ENCODE data around the gene FAM83G.

Gene FAM83G

GRCh38 chr17:18987862-18988545, 16.6 kb downstream of the FAM83G start:
- DNase-seq = no peak

DNA sequence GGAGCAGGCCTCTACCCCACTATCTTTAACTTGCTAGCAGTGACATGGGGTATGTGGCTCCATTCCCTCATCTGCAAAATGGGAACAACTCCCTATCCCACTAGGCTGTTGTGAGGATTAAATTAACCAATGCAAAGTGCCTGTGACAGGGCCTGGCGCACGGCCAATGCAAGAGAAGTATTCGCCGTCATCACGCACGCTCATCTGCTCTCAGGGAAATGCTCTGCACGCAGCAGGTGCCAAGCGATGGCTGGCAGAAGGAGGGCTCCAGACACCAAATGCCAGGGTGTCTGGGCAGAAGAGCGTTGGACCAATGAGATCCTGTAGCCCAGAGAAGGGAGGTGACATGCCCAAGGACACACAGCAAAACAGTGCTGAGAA, 17.3 kb downstream of the FAM83G start:
- DNase-seq = no peak

GRCh38 chr17:18986541-18987229, 17.9 kb downstream of the FAM83G start:
- no peak for DNase-seq

DNA sequence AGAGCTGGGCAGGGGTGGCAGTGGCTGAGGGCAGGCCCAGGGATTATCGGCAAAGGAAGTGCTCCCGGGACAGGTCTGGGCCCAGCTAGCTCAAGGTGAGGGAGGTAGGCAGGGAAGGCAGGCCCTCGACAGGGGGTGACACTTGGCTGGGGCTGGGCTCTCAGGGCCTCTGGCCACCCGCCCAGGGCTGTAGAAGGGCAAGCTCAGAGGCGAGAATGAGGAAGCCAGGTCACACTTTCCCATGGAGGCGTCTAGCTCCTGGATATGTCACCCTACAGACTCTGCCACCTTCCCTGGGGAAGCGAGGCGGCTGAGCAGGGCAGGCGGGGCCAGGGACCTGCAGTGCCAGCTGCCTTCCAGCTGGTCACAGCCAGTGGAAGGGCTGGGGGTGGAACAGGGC, 19.1 kb downstream of the FAM83G start:
- no peak for DNase-seq

GRCh38 chr17:18984273-18985114, 20.1 kb downstream of the FAM83G start:
- DNase-seq = no peak

- DNase-seq = no peak
These were observed 22.7 kb downstream of the FAM83G start for GRCh38 chr17:18981642-18982424.

DNA sequence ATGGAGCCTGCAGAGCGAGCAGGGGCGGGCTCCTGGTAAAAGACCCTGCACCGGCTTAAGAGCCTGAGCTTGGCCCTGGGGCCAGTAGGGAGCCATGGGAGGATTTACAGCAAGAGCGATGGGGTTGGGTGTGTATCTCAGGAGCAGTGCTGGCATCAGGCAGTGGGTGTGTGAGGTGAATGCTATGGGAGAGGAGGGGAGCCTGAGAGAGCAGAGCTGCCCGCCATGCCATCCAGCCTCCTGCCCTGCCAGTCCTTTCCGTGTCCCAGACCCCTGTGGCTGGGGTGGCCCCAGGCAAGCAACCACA, 23.3 kb downstream of the FAM83G start:
- DNase-seq = no peak

- DNase-seq = no peak
These were observed 23.8 kb downstream of the FAM83G start for GRCh38 chr17:18980682-18981334.

DNA sequence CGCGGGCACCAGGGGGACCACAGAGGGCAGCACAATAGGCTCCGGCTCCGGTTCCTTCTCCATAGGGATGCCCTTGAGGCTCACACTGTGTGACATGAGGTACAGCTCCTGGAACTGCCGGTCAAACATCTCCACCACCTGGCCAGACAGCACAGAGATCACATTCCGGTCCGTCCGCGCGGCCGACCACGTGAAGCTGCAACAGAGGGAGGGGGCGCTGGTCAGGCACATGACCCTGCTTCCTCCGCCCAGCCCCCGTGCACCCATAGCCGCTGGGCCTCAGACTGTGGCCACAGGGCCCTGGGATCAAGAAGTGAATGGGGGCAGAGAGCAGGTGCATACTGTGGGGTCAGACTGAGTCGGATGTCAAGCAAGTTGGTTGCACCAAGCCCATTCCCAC, 25.9 kb downstream of the FAM83G start:
- no peak for DNase-seq

DNA sequence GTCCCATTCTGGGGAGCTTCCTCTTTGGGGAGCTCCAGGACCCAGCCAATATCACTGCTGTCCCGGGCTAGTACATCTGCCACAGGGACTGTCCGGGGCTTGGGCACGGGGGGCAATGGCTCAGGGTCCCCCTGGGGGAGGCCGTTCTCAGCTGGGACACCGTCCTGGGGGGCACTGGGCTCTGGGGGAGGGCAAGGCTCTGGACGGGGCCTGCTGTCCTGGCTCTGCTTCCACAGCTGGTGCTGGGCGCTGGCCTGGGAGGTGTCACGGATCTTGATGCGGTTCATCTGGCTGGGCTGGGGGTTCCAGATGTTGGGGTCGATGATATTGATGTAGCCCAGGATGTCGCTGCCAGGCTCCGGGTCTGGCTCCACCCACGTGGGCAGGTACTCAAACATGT, 26.5 kb downstream of the FAM83G start:
- no peak for DNase-seq

GRCh38 chr17:18977646-18978045, 26.9 kb downstream of the FAM83G start:
- no peak for DNase-seq

- DNase-seq = no peak
These were observed 27.5 kb downstream of the FAM83G start for GRCh38 chr17:18977021-18977420.

DNA sequence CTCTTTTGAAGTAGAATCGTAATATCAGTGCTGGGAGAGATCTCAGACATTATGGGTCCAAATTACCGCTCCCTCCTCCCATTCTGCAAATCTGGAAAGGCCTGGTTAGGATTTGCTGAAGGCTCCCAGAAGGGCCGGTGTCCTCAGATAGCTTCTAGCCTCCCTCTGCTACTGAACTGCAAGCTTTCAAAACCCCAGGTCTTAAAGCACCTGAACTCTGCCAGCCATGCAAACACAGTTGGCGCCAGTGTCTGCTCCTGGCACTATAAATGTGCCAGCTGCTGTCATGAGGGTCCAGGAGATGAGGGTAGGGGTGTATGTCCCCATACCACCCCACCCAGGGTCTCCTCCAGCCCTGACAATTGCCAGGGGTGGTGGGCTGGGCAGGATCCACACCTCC, 28.4 kb downstream of the FAM83G start:
- no peak for DNase-seq

DNA sequence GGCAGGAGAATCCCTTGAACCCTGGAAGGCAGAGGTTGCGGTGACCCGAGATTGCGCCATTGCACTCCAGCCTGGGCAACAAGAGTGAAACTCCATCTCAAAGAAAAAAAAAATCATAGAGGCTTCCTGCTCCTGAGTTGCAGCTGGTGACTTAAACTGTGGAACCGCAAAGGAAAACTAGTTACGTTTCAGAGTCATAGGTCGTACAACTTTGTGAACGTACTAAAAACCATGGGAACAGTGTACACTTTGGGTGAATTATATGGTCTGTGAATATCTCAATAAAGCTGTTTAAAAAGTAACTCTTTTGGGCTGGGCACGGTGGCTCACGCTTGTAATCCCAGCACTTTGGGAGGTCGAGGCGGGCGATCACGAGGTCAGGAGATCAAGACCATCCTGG, 29.0 kb downstream of the FAM83G start:
- DNase-seq = no peak

- DNase-seq = no peak
These were observed 30.0 kb downstream of the FAM83G start for GRCh38 chr17:18974407-18975149.

GRCh38 chr17:18971801-18972200, 32.8 kb downstream of the FAM83G start:
- no peak for DNase-seq

GRCh38 chr17:18970582-18971480, 33.7 kb downstream of the FAM83G start:
- no peak for DNase-seq

DNA sequence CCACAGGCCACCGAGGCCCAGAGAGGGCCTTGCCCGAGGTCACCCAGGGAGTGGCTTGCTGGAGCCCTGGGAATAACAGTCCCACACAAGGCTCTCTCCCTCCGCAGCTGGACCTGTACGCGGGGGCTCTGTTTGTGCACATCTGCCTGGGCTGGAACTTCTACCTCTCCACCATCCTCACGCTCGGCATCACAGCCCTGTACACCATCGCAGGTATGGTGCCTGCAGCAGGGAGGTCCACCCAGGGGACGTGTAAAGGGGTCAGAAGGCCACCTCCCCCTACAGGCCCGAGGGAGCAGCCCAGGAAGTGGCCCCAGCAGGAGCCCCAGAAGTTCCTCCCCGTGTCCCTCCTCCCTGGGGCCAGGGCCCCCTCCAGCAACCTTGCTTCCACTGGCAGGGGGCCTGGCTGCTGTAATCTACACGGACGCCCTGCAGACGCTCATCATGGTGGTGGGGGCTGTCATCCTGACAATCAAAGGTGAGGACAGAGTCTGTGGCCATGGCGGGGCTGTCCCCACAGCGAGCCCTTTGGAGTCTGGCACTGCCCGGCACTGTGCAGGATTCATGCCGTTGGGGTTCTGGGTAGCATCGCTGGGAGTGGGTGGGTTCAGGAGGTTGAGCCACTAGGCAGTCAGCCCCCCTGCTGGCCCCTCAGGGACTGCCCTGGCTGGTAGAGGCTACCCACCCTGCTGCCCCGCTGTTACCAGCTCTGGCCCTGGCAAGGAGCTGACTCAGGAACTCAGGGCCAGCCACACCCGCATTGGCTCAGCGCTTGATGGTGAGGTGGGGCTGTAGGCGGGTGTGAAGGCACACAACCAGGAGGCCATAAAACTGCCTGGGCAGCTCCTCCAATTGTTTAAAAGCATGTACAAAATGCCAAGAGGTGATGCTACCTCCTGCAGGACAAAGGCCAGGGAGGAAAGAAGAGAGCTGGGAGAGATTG, 35.3 kb downstream of the FAM83G start:
- DNase-seq = peak; percentile 5 to 17

DNA sequence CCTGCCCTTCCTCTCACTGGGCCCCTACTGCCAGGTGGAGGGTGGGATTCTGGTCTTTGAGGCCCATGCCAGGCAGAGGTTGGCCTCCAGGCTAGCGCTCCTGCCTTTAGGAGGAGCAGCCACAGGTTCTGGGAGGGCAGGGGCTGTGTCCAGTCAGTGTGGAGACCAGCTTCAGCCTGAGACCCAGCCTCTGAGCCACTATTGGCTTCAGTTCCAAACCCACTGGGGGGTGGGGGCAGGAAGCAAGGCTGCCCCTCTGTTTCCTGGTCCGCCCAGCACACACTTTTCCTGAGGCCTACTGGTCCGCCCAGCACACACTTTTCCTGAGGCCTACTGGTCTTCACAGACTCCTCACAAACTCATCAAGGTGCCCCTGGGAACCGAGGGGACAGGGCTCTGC, 36.2 kb downstream of the FAM83G start:
- DNase-seq = peak; percentile 9 to 37

DNA sequence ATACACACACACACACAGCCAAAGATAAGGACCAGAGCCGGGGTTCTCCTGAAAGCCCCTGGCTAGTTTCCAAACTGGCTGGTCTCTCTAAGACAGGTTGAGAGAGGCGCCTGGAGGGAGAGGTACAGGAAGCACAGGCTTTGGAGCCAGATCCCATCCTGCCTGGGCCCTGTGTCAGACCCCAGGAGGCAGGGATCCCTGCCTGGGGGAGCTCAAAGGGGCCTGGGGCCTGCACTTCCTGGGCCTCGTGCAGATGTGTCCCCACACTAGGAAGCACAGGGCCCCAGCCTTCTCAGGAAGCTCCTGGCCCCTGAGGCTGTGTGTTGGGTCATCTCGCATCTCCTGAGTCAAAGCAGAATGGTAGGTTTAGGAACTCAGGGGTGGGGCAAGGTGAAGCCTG, 36.6 kb downstream of the FAM83G start:
- peak; percentile 26 to 32 for DNase-seq
